Frontal cortex (tissue), 4 donors: ENCODE data around the gene INPP5A. TPM values are rescaled to one million over a fixed set of nuclear protein-coding genes. Genes with fewer than 3 reads are reported as not detected.
A peak's percentile ranks its signal among the peaks of the same experiment; 100 is the strongest.
"Not testable (repeated sequence)": the region's sequence is repeated elsewhere in the genome, so short reads cannot be mapped to it uniquely, and the experiment has no call there.

ENCODE experiments used
- DNase-seq, 2 donors: peaks; one replicate each; pipeline ENCODE4 v3.0.0; 2012; ENCODE audit warnings: low spot score in 2 of 2
- FAIRE-seq: peaks from 2 replicates; lab custom pipeline; 2012; peaks lifted over from hg19 to GRCh38; lab: Jason Lieb, UNC
- total RNA-seq: library from RNA; depleted of rRNA; stranded (reverse); fragments of >200 nt; gene quantifications from one replicate; pipeline ENCODE4 v1.2.3, GENCODE V29; 2014
- donor health status: control.
- donor health status: control.
- donor health status: control.

INPP5A gene
- total RNA-seq, 1 donor from 2014 or later, result 38.7 TPM

DNA sequence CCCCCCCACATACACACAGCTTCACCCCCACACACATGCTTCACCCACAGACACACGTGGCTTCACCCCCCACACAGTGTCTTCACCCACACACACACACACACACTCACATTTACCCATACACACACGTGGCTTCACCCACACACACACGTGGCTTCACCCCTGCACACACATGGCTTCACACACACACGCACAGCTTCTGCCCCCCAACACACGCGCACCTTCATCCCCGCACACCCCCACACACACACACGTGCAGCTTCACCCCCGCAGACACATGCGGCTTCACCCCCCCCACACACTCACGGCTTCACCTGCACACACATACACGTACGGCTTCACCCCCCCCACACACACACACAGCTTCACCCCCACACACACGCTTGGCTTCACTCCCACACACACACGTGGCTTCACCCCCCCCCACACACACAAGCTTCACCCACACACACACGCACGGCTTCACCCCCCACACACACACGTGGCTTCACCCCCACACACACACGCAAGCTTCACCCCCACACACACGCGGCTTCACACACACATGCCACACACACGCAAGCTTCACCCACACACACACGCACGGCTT, 165.9 kb downstream of the INPP5A start:
- DNase-seq (no peak), FAIRE-seq (no peak)

DNA sequence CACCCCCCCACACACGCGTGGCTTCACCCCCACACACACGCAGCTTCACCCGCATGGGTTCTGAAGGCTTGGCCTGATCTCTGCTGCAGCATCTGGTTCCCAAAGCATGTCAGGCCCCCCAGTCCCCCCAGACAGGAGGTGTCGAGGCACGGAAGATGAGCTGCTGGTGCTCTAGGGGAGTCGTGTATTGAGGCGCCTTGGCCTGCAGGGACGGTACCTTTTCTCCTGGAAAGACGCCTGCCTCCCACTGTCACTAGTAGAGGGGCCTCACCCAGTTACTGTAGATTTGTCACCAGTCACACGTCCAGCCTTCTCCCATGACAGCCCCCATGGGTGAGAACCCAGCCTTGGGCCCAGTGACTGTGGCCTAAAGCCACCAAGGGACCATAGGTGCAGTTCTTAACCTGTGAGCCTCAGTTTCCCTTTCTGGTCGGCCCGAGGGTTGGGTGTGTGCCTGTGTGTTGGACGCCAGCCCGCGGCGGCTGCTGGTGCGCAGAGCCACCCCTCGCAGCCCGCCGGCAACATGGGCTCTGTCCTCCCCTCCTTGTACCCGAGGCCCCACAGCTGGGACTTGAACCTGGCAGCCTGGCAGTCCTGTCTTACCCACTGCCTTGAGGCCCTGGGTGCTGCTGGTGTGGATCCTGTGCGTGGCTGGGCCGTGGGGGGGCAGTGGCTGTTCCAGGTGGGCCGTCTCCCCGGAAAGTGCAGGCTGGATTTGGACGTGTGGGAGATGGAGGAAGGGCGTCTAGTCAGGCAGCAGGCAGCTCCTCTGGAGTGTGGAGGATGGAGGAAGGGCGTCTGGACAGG, 166.6 kb downstream of the INPP5A start:
- FAIRE-seq (no peak), DNase-seq (no peak)

DNA sequence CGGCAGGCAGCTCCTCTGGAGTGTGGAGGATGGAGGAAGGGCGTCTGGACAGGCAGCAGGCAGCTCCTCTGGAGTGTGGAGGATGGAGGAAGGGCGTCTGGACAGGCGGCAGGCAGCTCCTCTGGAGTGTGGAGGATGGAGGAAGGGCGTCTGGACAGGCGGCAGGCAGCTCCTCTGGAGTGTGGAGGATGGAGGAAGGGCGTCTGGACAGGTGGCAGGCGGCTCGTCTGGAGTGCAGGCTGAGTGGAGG, 167.2 kb downstream of the INPP5A start:
- not testable (repeated sequence) for FAIRE-seq, DNase-seq

DNA sequence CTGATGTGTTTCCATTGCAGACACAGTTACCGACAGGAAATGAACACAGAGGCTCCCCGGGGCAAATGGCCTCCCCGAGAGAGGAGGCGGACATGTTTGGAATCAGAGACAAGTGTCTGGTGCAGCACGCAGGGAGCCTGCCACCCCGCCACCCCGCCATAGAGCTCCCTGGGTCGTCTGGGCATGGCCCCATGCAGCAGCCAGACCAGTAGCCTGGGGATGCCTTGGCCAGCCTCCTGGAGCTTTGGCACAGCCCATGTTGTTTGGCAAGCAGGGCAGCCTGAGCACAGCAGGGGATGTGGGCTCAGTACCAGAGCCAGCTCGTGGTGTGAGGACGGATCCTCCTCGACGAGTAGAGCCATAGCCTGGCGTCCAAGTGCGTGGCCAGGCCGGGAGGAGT, 167.6 kb downstream of the INPP5A start:
- FAIRE-seq, result no peak
- peak in 1 of 2 donors; percentile 55 for DNase-seq

DNA sequence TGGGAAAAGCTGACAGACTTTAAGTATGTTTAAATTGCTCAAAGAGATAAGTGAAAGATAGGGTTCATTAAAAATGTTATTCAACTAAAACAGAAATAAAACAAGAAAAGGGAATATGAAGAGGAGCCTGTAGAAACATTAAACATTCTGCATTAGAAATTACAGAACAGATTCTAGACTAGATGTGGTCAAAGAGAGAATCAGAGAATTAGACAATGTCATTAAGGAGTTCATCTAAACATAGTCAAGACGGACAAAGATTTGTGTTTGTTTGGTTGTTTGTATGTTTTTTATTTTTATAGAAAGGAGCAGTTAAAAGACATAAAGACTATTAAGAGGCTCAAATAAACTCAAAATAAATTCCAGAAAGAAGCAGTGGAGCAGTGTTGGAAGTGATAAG, 168.4 kb downstream of the INPP5A start:
- no peak for DNase-seq
- no peak for FAIRE-seq

DNA sequence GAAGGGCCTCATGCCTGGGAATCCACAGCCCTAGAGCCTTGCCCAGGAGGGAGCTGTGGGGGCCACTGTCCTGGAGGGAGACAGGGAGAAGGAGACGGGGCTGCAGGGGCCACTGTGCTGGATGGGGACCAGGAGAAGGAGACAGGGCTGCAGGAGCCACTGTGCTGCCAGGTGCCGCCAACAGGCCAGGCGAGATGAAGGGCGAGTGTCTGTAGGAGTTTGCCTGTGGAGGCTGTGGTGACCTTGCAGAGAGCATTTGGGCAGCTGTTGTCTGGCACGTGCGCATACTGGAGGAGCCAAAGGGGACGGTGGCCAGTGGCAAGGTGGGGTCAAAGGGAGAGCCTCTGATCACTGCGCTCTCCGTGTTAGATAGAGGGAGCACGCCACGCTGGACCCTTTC, 169.1 kb downstream of the INPP5A start:
- FAIRE-seq (no peak), DNase-seq (no peak)

DNA sequence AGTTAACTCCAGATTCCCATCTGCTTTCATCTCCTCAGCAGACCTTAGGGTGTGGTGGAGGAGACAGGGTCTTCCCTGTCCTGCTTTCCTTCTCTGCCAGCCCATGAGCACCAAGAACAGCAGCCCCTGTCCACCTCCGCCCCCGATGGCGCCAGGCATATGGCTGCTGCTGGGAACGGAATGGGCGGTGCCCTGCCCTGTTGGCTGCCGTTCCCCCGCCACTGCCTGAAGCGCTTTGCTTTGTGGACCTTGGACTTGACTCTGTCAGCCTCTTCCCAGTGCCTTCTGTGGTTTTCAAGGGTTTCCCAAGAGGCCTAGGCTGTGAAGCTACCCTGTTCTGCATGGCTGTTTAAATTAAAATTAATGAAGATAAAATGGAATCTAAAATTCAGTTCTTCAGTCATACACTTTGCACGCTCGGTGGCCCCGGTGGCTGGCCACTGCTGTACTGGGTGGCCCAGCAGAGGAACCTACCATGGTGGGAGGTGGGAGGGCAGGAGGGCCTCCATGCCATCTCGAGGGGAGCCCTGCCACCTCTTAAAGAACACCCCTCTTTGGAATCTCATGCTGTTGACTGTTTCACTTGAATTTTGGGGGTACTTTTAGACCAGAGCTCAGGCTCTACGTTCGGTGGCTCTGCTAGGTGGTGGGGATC, 169.7 kb downstream of the INPP5A start:
- DNase-seq (no peak), FAIRE-seq (no peak)

DNA sequence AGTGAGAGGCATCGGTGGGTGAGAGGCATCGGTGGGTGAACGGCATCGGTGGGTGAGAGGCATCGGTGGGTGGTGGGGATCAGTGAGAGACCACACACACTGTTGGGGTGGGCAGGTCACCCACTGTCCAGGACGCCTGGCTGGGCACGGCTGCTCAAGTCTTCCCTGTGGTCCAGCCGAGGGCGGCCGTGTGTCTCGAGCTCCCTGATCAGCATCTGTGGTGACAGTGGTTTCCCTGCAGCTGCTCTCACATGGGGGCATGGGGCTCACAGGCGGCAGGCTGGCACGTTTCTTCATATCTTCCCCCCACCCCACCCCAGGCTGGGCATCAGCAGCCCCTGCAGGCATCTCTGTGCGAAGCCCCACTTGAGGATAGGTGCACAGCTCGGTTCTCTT, 170.2 kb downstream of the INPP5A start:
- no peak for FAIRE-seq

DNA sequence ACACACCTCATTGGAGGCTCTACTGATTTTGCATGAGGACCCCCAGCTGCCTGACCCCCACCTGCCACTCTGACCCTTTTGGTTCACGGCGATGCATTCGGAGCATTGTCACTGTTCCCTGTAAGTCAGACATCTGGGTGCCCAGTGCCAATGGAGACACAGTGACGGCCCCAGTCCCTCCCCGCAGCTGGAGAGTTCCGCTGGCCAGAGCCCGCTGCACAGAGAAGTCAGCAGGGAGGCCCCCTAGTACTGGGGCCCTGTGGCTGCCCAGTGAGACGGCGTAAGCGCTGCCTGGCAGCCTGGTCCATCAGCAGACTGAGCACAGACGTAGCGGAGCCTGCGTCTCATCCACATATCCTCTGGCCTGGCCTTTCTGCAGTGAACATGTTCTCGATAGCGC, 170.9 kb downstream of the INPP5A start:
- FAIRE-seq, result no peak
- peak in 1 of 2 donors; percentile 62 for DNase-seq

More for the DNA sequence above, 170.2 kb downstream of the INPP5A start:
- DNase-seq, result no peak

DNA sequence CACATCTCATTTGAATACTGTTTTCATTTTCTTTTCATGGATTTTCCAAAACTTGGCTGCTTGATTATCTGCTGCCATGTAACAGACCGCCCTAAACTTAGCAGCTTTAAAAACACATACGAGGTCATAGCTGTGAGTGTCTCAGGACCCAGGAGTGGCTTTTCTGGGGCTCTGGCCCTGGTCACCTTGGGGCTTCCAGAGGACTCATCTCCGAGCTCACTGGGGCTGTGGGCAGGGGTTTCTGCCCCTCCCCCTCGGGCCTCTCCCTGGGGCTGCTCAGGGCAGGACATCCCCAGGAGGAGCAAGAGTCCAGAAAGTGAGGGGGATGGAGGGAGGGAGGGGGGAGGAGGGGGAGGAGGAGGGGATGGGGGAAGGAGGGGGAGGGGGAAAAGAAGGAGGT, 171.3 kb downstream of the INPP5A start:
- DNase-seq (no peak), FAIRE-seq (no peak)

DNA sequence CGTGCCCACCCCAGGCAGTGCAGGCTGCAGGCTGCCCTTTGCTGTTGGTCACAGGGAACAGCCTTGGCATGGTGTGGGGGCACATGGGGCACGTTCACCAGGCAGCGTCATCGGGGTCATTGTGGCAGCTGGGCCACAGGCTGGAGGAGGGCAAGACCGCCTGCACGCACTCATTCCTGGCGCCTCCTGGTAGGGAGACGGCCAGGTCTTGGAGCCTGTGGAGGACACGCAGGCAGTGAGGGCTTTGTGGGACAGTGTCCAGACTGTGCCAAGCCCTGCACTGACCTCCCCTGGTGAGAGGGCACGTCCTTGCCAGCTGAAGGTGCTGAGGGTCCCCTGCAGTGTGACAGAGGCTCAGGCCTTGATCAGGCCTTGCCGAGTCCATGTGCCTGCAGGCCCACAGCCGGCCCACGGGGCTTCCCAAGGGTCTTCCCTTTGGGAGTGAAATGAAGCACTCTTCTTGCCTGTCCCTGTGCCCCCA, 171.9 kb downstream of the INPP5A start:
- DNase-seq (no peak), FAIRE-seq (no peak)

DNA sequence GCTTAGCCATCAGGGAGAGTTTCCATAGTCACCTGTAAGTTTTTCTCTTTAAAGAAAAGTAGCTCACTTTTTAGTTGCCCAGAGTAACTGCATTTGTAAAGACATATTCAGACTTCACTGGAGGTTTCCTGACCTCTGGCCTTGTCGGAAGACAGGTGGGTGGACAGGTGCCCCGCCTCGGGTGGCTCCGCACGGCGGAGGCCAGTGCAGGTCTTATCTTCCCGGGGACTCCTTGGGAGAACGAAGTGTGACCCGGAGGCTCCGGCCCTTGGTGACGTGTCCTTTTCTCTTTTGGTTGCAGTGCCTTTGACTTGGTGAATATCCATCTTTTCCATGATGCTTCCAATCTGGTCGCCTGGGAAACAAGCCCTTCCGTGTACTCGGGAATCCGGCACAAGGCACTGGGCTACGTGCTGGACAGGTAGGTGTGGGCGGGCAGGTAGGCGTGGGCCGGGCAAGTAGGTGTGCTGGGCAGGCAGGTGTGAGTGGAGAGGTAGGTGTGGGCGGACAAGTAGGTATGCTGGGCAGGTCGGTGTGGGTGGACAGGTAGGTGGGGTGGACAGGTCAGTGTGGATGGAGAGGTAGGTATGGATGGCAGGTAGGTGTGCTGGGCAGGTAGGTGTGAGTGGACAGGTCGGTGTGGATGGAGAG, 172.6 kb downstream of the INPP5A start:
- FAIRE-seq (no peak), DNase-seq (no peak)

DNA sequence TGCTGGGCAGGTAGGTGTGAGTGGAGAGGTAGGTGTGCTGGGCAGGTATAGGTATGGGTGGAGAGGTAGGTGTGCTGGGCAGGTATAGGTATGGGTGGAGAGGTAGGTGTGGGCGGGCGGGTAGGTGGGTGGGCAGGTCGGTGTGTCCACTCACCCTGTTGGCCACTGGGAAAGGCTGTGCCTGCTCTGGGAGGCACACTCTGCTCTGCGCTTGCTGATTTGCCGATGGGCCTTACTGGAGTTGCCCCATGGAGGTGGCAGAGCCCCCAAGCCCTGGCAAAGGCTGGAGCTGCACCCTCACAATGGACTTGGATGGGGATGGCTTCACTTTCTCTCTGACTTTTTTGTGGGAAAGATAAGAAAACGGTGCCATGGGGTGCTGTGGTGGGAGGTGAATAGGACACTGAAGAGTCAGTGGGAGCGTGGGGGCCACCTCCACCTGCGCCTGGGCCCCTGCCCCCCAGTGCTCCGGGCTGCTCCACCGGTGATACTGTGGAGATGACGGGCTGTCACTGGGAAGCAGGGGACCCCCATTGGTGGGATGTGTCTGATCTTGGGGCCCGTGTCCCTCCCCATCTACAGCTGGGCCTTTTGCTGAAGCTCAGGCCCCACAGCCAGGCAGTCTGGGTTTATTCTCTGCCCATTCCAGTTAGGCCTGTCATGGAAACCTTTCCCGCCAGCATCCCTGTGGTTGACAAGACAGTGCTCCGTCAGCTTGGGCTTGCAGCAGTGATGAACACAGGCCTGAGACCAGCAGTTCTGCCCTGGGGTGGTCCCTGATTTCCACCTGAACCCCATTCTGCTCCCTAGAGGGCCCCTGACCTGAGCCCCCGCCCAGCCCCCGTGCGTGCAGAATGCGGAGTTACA, 173.4 kb downstream of the INPP5A start:
- FAIRE-seq, result no peak
- no peak for DNase-seq

DNA sequence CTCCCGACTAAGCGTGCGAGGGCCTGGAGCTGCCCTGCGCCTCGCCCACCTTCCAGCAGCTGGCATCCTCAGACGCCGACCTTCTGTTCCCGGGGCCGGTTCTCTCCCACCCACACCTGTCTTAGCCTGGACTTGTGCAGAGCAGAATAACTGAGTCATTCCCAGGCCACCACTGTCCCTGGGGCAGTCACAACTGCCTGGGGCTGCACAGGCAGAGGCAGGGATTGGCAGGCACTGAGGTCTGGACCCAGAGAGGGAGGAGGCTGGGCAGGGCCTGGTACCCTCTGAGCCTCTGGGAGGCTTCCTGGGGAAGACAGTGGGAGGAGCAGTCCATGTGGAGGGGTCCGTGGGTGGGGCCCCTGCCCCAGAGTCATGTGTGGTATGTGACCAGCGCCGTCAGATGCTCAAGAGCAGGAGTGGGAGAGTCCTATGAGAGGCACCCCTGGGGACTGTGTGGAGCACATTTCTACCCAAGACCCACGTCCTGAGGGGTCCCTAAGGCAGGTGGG, 174.1 kb downstream of the INPP5A start:
- FAIRE-seq (no peak), DNase-seq (no peak)

DNA sequence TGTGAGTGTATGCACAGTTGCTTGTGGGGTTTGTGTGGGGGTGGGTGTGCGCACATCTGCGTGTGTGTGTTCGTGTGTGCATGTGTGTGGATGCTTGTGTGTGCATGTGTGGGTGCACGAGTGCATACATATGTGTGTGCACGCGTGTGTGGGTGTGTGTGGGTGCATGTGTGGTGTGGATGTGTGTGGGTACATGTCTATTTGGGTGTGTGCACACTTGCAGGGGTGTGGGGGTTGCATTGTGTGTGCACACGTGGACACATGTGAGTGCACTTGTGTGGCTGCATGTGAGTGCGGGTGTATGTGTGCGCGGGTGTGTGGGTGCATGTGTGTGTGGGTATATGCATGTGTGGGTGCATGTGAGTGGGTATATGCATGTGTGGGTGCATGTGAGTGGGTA, 174.7 kb downstream of the INPP5A start:
- no peak for FAIRE-seq
- no peak for DNase-seq

DNA sequence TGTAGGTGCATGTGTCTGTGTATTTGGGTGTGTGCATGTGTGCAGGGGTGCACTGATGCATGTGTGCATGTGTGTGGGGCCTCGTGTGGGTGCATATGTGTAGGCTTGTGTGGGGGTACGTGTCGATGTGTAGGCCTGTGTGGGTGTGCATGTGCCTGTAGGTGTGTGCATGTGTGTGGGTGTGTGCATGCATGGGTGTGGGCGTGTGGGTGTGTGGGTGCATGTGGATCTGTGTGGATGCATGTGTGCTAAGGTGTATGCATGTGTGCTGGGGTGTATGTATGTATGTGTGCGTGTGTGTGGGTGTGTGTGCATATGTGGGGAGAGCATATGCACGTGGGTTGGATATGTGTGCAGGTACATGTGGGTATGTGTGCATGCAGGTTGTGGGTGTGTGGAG, 175.2 kb downstream of the INPP5A start:
- no peak for DNase-seq
- no peak for FAIRE-seq

DNA sequence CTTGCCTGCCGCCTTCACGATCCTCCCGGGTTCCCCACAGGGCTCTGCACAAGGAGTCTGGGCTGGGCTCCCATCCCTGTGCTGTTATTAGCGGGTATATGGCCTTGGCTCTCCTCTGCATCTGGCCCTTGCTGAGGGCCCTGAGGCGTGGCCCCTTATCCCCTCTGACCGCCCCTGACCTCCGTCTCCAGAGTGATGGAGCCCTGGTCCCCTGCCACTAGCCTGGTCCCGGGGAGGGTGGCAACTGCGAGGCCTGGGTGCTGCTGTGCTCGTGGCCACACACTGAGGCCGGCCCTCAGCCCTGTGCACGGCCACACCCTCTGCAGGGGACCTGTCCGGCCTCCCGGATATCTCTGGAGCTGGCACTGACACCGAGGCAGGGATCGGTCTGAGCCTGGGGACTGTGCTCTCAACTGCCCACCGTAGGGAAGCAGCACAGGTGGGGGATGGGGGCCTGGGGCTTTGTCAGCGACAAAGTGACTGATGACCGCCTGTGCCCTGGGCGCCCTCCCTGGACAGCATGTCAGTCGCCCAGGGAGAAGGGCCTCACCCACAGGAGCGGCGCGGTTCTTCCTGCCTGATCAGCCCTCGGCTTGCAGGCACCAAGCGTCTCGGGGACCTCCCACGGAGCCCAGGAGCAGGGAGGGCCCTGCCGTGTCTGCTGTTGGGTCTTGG, 176.0 kb downstream of the INPP5A start:
- no peak for FAIRE-seq
- DNase-seq, result no peak

DNA sequence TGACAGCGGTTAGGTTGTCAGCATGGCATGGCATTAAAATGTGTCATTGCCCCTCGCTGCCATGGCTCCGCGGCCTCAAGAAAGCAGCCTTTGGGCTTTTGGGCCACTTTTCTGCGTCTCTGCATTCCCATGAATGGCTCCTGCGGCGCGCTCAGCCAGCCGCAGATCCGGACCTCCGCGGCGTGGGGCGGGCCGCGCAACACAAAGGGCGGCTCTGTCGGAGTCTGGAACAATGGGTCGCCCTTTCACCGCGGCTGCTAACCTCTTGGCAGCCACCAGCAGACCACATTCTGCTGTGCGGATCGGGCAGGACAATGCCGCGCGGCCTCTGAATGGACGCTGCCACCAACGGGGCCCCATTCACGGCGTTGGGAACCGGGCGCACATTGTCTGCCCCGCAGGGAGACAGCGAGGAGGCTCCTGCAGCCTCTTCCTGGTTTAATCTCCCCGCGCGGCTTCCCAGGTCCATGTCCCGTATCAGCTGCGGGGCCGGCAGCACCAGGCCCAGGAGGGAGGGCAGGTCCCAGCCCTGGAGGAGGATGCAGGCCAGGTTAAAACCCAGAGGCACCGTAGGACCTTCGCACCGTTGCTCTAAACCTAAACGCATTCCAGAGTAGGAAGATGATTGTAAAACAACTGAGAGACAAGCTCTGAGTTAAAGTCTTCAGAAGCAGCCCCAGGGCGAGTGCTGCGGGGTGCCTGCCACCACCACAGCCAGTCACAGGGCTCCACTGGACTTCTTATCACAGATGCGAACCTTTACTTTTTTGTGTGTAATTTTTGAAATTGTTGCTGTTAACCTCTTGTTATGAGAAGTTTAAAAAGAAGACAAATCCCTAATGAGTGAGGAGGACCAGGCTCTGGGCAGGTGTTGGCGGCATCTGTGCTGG, 176.8 kb downstream of the INPP5A start:
- FAIRE-seq, result no peak

More for the DNA sequence above, 176.8 kb downstream of the INPP5A start:
- peak; percentile 79 to 86 for DNase-seq
